MCF 10A (cell line): ENCODE data around the gene CCDC97. TPM values are rescaled to one million over a fixed set of nuclear protein-coding genes. Genes with fewer than 3 reads are reported as not detected.

Experiments
- BruUV-seq: library from RNA; stranded (reverse); fragments of 400-500 nt; replicated peaks from 2 replicates; lab custom pipeline; 2021; lab: Mats Ljungman, UMichigan
- CTCF ChIA-PET: fragments of 300-600 bp; sonication (Branson Sonifier 250); formaldehyde crosslinking; extraction: SDS; loops from one replicate; lab custom pipeline; 2021; ENCODE audit warnings: antibody characterized with exemption, inconsistent platforms; lab: Yijun Ruan, JAX
- POLR2A ChIA-PET: fragments of 300-600, 350-650 bp; sonication (Branson Sonifier 250); formaldehyde crosslinking; extraction: SDS; loops from one replicate; lab custom pipeline; 2020; ENCODE audit warnings: antibody characterized with exemption, inconsistent platforms; lab: Yijun Ruan, JAX
- DNase-seq: peaks from one replicate; pipeline ENCODE4 v3.0.0-alpha.2; 2018; ENCODE audit not compliant: unreplicated experiment
- H3K27ac Mint-ChIP-seq: one replicate; pipeline ENCODE4 v1.8.0; 2022; ENCODE audit warnings: mild to moderate bottlenecking, low read depth, mixed read lengths; ENCODE audit not compliant: unreplicated experiment
- H3K27me3 Mint-ChIP-seq: one replicate; pipeline ENCODE4 v1.8.0; 2022; ENCODE audit warnings: mixed read lengths; ENCODE audit not compliant: insufficient read depth, unreplicated experiment
- H3K36me3 Mint-ChIP-seq: one replicate; pipeline ENCODE4 v1.8.0; 2022; ENCODE audit warnings: mild to moderate bottlenecking, moderate library complexity, mixed read lengths; ENCODE audit not compliant: insufficient read depth, unreplicated experiment
- H3K4me1 Mint-ChIP-seq: one replicate; pipeline ENCODE4 v1.8.0; 2022; ENCODE audit warnings: mixed read lengths; ENCODE audit not compliant: insufficient read depth, unreplicated experiment
- H3K4me3 Mint-ChIP-seq: one replicate; pipeline ENCODE4 v1.8.0; 2022; ENCODE audit warnings: mild to moderate bottlenecking, moderate library complexity, mixed read lengths; ENCODE audit not compliant: unreplicated experiment
- H3K9me3 Mint-ChIP-seq: one replicate; pipeline ENCODE4 v1.8.0; 2022; ENCODE audit warnings: mixed read lengths; ENCODE audit not compliant: unreplicated experiment
- intact Hi-C: fragments of 100-400 bp; cut with micrococcal nuclease; formaldehyde crosslinking; loops from 2 replicates; pipeline ENCODE4 v1.14.1; 2022
- total RNA-seq: library from RNA; stranded (reverse); gene quantifications from 2 replicates; pipeline ENCODE4 v1.2.3, GENCODE V29; 2022
- TF ChIP-seq, protein P1 (sequence below): fragments of 200-600 bp; IDR thresholded peaks from one replicate; pipeline ENCODE4 v1.8.0; 2022; ENCODE audit warnings: antibody characterized with exemption, mild to moderate bottlenecking; ENCODE audit not compliant: unreplicated experiment

Gene CCDC97
- total RNA-seq, 1 experiment from 2014 or later, result 25.0 TPM

DNA sequence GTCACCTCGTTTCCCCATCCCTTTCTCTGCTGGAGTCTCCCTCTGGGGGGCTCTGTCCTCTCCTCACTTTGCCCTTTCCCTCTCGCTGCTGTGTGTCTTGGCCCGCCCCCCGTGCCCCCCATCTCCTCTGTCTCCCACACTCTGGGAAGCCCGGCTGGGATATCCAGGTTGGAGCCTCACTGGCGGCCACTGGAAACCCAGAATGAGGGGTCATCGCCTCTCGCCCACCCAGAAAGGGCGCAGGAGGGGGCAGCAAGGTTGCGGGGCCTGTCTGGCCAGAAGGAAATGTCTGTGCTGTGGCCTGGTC is 15.6 kb downstream of the CCDC97 start:
- intact Hi-C loops, result loop anchor here (10.0 kb wide), 1 partner anchor 249 kb away; the partner anchor contains the start of gene CEACAM21
- ChIA-PET CTCF (interaction anchor here (0.5 kb wide), 1 partner anchor 71 kb away, joined by 3 read pairs; no protein-coding TSS in a partner anchor), POLR2A (interaction anchor here (0.7 to 1.4 kb wide), 5 partner anchors 11 to 605 kb away, joined by 3 to 5 read pairs (median 3); no protein-coding TSS in a partner anchor)
- BruUV-seq, result no TSS peak
- peaks cover 51% of the 10 kb centered on the region for H3K4me1 Mint-ChIP-seq
- peak overlapping the region; percentile 7 for H3K27ac Mint-ChIP-seq
- no peak overlapping the region for H3K4me3 Mint-ChIP-seq
- TF ChIP-seq, protein P1, sequence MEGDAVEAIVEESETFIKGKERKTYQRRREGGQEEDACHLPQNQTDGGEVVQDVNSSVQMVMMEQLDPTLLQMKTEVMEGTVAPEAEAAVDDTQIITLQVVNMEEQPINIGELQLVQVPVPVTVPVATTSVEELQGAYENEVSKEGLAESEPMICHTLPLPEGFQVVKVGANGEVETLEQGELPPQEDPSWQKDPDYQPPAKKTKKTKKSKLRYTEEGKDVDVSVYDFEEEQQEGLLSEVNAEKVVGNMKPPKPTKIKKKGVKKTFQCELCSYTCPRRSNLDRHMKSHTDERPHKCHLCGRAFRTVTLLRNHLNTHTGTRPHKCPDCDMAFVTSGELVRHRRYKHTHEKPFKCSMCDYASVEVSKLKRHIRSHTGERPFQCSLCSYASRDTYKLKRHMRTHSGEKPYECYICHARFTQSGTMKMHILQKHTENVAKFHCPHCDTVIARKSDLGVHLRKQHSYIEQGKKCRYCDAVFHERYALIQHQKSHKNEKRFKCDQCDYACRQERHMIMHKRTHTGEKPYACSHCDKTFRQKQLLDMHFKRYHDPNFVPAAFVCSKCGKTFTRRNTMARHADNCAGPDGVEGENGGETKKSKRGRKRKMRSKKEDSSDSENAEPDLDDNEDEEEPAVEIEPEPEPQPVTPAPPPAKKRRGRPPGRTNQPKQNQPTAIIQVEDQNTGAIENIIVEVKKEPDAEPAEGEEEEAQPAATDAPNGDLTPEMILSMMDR, result no peak
- peaks cover 24% of the 10 kb centered on the region for H3K36me3 Mint-ChIP-seq
- H3K27me3 Mint-ChIP-seq, result no peaks in the 10 kb centered on the region
- DNase-seq, result no peak
- H3K9me3 Mint-ChIP-seq, result no peaks in the 10 kb centered on the region

DNA sequence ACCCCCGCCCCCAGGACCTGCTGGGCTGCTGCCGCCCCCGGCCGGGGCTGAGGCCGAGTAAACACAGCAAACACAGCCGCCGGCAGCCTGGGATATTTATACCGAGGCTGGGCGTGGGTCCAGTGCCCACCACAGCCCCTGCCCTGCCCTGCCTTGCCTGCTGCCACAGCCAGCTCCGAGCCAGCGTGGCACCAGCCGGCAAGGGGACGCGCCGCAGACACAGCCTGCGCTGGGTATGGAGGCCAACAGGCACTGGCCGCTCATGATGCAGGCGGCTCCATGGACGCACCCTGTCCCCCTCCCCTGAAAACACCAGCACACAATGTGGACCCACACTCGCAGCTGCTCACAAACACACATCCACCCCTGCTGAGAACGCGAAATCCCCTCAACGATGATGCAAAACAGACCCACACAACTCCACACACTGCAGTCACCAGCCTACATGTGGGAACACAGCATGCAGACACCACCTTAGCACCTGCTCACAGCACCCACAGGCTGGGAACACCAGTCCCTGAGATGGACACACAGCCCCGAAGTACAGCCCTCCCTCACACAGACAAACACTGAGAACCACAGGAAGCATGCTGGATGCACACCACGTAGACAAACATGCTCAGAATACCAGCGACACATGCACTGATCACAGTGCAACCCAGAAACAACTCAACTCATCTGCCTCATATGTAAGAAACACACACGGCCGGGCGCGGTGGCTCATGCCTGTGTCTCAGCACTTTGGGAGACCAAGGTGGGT is 16.2 kb downstream of the CCDC97 start:
- H3K9me3 Mint-ChIP-seq, result no peaks in the 10 kb centered on the region
- peaks cover 21% of the 10 kb centered on the region for H3K36me3 Mint-ChIP-seq
- CTCF ChIA-PET, result interaction anchor here (0.5 kb wide), 1 partner anchor 70 kb away, joined by 3 read pairs; no protein-coding TSS in a partner anchor

DNA sequence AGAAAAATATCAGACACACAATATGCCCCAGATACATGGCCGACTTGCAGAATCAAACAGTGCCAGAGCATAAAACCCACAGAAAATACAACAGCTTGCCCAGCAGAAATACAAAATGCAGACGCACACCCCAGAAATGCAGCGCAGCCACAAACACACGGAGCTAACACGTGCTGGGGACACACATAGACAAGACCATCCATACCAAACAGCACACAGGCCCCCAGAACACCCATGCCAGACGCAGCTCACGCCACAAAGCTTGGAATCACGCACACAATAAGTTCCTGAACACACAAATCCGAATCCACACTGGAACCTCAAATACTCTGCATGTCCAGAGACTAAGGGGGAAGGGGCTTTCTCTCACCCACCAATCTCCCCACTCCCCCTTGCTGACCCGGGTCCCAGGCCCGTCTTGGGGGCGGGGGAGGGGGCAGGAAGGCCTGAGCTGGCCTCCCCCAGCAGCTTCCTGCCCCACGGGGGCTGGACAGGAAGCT is 17.2 kb downstream of the CCDC97 start:
- TSS peak; percentile 73 for BruUV-seq
- Mint-ChIP-seq H3K27me3 (no peaks in the 10 kb centered on the region), H3K4me1 (peaks cover 56% of the 10 kb centered on the region), H3K9me3 (no peaks in the 10 kb centered on the region), H3K27ac (peak overlapping the region; percentile 41), H3K4me3 (peak overlapping the region; percentile 71), H3K36me3 (peaks cover 29% of the 10 kb centered on the region)
- TF ChIP-seq, protein P1, result no peak
- DNase-seq, result no peak
- POLR2A ChIA-PET, result interaction anchor here (0.9 to 2.7 kb wide), 11 partner anchors 9 to 71 kb away, joined by 3 to 20 read pairs (median 11); partner anchors contain the start of genes B9D2, CCDC97, HNRNPUL1 and TGFB1
- intact Hi-C loops, result loop anchor here (2.0 to 10.0 kb wide), 2 partner anchors 26 to 248 kb away; partner anchors contain the start of genes CEACAM21 and TGFB1
- CTCF ChIA-PET, result interaction anchor here (1.1 to 1.4 kb wide), 2 partner anchors 16 to 75 kb away, joined by 3 to 4 read pairs; no protein-coding TSS in a partner anchor

More for the DNA sequence above, 16.2 kb downstream of the CCDC97 start:
- TF ChIP-seq, protein P1, result no peak
- Mint-ChIP-seq H3K4me1 (peaks cover 51% of the 10 kb centered on the region), H3K27ac (peak overlapping the region; percentile 41), H3K4me3 (peak overlapping the region; percentile 32), H3K27me3 (no peaks in the 10 kb centered on the region)
- no peak for DNase-seq
- POLR2A ChIA-PET, result interaction anchor here (1.8 to 2.6 kb wide), 2 partner anchors 16 to 72 kb away, joined by 8 to 12 read pairs; partner anchors contain the start of gene CCDC97
- no TSS peak for BruUV-seq
- intact Hi-C loops, result loop anchor here (2.0 to 10.0 kb wide), 2 partner anchors 27 to 249 kb away; partner anchors contain the start of genes CEACAM21 and TGFB1
